Measurements from ENCODE around the gene ERC2. TPM values are rescaled to one million over a fixed set of nuclear protein-coding genes. Genes with fewer than 3 reads are reported as not detected.

ERC2 gene
- polyA plus RNA-seq, 2 of the 4 experiments (the other 2 are of a cell fraction), result 0.16 TPM; not detected in 1

- ATAC-seq, result no peak
- ChIA-PET CTCF (no interaction called here), POLR2A (no interaction called here)
- no peak for DNase-seq (ENCODE audit: low read depth in 1 of 2, low spot score in 1 of 2)
- no peak overlapping the region for H3K27ac ChIP-seq
- no peak overlapping the region for H3K4me3 ChIP-seq
- WGBS (ENCODE audit: missing lambda C conversion rate), result 2% methylated on average over 2 of the region's 2 CpGs
- H3K9me3 ChIP-seq, result no peaks in the 10 kb centered on the region
- no peaks in the 10 kb centered on the region for H3K4me1 ChIP-seq
- no peak for FAIRE-seq
- TF ChIP-seq KDM5A (IDR thresholded peaks at IDR 0.05) (no peak), POLR2AphosphoS2 (conservative IDR thresholded peaks at IDR 0.05; ENCODE audit: low read length) (no peak), ELK1 (IDR thresholded peaks at IDR 0.05; ENCODE audit: low read depth, low read length) (no peak), EP300 (IDR thresholded peaks at IDR 0.05) (no peak), SMC3 (IDR thresholded peaks at IDR 0.05) (no peak), CHD2 (IDR thresholded peaks at IDR 0.05; ENCODE audit: low read length, partially characterized antibody) (no peak), CTCF (IDR thresholded peaks at IDR 0.05) (no peak), CHD4 (IDR thresholded peaks at IDR 0.05; ENCODE audit: borderline replicate concordance) (no peak), KDM1A (IDR thresholded peaks at IDR 0.05; ENCODE audit: low read depth) (no peak), SREBF2 (IDR thresholded peaks at IDR 0.05) (no peak), E2F6 (IDR thresholded peaks at IDR 0.05; ENCODE audit: borderline replicate concordance, low read depth) (no peak), JUNB (IDR thresholded peaks at IDR 0.05) (no peak), RNF2 (IDR thresholded peaks at IDR 0.05; ENCODE audit: borderline replicate concordance, low read depth) (no peak), POLR2A (IDR thresholded peaks at IDR 0.05; ENCODE audit: low read length) (no peak), RAD21 (conservative IDR thresholded peaks at IDR 0.05 in 1 of 2, IDR thresholded peaks at IDR 0.05 in 1 of 2) (no peak), HES2 (IDR thresholded peaks at IDR 0.05) (no peak)
- no peak overlapping the region for H3K4me2 ChIP-seq
These were observed 173.1 kb downstream of the ERC2 start for GRCh38 chr3:56295161-56295560.

GRCh38 chr3:56294286-56294685 is 174.0 kb downstream of the ERC2 start:
- Histone ChIP-seq H3K4me3 (no peak overlapping the region), H3K9me3 (no peaks in the 10 kb centered on the region), H3K4me1 (no peaks in the 10 kb centered on the region), H3K4me2 (no peak overlapping the region), H3K27ac (no peak overlapping the region)
- TF ChIP-seq NPAS2 (CRISPR knock-in tag; IDR thresholded peaks at IDR 0.05; ENCODE audit: borderline replicate concordance), result no peak
- no peak for TF ChIP-seq CEBPB (IDR thresholded peaks at IDR 0.05)
- TF ChIP-seq MAFK (IDR thresholded peaks at IDR 0.05; ENCODE audit: partially characterized antibody), result no peak
- TF ChIP-seq RARB (CRISPR knock-in tag; IDR thresholded peaks at IDR 0.05), result no peak
- TF ChIP-seq KDM5A (IDR thresholded peaks at IDR 0.05), result no peak
- DNase-seq (ENCODE audit: low read depth in 1 of 2, low spot score in 1 of 2) (no peak), FAIRE-seq (no peak), ATAC-seq (no peak)
- POLR2A ChIA-PET, result no interaction called here
- CTCF ChIA-PET, result no interaction called here
- 0% methylated on average over 1 of the region's 1 CpG for WGBS (ENCODE audit: missing lambda C conversion rate)

GRCh38 chr3:56291953-56292352 is 176.3 kb downstream of the ERC2 start:
- DNase-seq (ENCODE audit: low read depth in 1 of 2, low spot score in 1 of 2), result no peak
- H3K9me3 ChIP-seq, result no peaks in the 10 kb centered on the region
- ChIA-PET POLR2A (no interaction called here), CTCF (interaction anchor here (0.6 kb wide), 1 partner anchor 504 kb away, joined by 3 read pairs; no protein-coding TSS in a partner anchor)
- FAIRE-seq, result no peak
- no peaks in the 10 kb centered on the region for H3K4me1 ChIP-seq
- ATAC-seq, result no peak
- H3K4me2 ChIP-seq, result no peak overlapping the region
- H3K27ac ChIP-seq, result no peak overlapping the region
- TF ChIP-seq HES2 (IDR thresholded peaks at IDR 0.05), result no peak
- no peak for TF ChIP-seq NR3C1 (IDR thresholded peaks at IDR 0.05)
- TF ChIP-seq ZSCAN20 (CRISPR knock-in tag; IDR thresholded peaks at IDR 0.05), result no peak
- 2% methylated on average over 3 of the region's 3 CpGs for WGBS (ENCODE audit: missing lambda C conversion rate)
- H3K4me3 ChIP-seq, result no peak overlapping the region
